ENCODE data around the gene LYZL6.

DNA sequence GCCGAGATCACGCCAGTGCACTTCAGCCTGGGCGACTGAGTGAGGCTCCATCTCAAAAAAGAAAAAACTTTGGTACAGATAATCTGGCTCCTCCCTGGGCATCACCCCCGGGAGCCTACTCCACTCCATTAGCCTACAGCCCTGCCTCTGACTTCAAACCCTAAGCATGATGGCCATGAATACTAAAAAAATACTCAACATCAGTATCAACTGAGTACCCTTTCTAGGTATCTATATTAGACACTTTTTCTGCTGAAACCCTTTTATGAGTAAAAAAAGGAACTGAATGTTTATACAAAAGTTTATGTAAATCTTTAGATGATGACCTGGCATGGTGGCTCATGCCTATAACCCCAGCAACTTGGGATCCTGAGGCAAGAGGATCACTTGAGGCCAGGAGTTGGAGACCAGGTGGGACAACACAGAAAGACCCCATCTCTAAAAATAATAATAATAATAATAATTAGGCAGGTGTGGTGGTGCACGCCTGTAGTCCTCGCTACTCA, 19.9 kb downstream of the LYZL6 start:
- no peak for TF ChIP-seq POLR2A (IDR thresholded peaks at IDR 0.05; ENCODE audit: low read depth, low read length)
- TF ChIP-seq POLR2AphosphoS5 (IDR thresholded peaks at IDR 0.05; ENCODE audit: low read depth, low read length): no peak
- no peak for TF ChIP-seq TAF1 (IDR thresholded peaks at IDR 0.05; ENCODE audit: borderline replicate concordance, low read depth, low read length)

Measured in GM12892 (cell line).